HG03025 (cell line): ENCODE data around the gene MRPL33.

Source experiments
- ATAC-seq: cut with Tn5 transposase; IDR thresholded peaks from one replicate; pipeline ENCODE4 v1.9.1; 2021; ENCODE audit warnings: mild to moderate bottlenecking, moderate library complexity; ENCODE audit not compliant: unreplicated experiment, low FRiP score

The MRPL33 gene

DNA sequence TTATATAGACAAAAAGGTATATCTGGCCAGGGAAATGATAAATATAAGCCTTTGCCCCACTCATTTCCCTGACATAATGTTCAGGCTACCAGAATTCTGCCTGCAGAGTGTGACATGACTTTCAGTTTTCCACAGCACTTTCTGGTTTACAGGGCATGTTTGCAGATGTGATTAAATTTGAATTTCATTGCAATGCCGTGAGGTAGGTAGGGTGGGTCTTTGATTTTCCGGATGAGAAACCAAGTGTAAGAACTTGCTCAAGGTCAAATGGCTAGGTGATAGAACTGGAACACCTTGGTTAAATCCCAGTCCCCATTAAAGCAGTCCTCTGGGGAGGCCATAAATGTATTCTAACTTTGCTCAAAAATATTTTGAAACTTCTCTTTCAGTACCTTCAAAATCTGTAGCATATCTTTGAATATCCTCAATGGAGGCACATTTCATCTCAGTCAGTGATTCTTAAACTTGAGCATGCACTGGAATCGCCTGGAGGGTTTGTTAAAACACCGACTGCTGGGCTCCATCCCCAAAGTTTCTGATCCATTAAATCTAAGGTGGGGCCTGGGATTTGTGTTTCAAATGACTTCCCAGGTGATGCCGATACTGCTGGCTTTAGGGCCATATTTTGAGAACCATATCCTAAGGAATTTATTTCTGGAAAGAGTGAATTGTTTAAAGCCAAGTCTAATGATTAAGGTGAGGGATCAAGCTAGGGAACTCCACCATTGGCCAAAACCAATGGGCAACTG is 35.0 kb downstream of the MRPL33 start:
- no peak for ATAC-seq

DNA sequence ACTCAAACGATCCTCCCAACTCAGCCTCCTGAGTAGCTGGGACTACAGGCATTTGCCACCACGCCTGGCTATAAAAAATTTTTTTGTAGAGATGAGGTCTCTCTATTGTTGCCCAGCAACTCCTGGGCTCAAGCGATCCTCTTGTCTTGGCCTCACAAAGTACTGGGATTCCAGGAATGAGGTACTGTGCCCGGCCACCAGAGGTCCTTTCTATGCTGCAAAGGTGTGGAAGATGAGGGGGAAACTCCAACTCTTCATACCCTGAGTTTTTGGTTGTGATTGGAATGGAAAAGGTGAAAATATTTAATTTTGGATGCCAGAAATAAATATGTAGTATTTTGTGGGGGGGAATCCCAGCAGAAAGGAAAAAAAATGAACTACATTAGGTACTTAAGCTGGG is 36.0 kb downstream of the MRPL33 start:
- no peak for ATAC-seq

DNA sequence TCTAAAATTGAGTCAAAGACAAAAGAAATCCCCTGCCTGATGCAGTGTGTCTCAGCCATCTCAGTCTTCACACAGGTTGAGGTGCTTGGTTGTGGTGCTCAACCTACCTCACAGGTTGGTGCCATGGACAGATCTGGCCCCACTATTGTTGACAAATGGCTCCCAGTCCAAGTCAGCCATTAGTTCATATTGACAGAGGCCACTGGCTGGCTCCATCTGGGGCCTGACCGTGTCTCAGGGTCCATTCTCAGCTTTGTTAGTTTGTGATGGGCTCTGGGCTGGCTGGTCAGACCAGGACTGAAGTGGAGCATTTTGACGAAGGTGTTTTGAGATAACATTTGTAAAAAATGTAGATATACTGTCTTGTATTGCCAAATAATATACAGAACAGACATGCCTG is 36.9 kb downstream of the MRPL33 start:
- no peak for ATAC-seq

DNA sequence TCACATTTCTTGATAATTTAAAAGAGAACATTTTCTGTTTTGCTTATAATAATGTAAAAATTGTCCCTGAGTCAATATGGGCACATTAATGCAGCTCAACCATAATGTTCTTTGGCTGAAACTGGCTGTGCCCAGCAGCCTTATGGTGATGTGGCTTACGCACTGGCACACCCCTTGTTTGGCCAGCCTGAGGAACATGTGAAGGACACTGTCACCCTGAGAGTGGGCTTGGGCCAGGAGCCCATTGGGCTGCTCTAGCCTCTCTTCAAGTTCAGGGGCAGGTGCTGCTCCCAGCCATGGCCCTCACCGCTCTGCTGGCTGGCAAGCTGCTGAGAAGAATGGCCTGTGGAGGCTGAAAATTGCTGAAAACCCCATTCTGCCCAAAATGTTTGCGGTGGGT is 37.5 kb downstream of the MRPL33 start:
- no peak for ATAC-seq

DNA sequence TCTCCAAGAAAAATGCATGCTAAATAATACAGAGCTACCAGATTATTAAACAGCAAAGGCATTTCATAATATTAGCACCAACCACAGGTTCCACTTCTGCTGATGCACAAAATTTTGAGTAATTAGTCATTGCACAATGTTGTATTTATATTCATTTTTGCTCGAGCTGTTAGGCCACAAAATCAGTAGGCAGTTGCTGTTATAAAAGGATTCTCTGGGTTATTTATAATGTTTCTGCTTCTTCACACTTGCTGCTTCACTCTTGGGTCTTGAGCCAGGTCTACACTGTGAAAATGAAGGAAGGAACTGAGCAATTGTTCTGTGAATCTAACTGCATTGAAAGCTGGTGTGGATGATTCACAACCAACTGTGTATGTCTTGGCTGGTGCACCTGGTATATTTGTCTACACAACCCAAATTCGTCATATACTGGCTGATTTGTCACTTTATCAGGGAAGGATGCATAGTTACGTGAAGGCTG is 38.3 kb downstream of the MRPL33 start:
- no peak for ATAC-seq

DNA sequence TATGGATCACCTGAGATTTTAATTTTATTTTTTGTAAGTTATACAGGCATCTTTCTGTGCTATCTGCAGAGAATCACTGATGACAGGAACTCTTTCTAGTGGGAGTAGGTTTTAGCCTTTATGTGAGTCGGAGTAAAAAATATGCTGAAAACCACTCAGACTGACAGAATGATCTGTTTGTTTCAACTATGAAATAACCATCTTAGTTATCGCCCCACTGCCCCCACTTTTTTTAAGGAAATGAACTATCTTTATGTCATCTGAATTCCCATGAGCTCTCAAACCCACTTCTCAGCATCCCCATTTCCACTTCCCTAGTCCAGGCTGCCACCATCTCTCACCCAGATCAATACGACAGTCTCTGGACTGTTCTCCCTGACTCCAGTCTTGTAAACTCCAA is 38.9 kb downstream of the MRPL33 start:
- ATAC-seq: no peak

DNA sequence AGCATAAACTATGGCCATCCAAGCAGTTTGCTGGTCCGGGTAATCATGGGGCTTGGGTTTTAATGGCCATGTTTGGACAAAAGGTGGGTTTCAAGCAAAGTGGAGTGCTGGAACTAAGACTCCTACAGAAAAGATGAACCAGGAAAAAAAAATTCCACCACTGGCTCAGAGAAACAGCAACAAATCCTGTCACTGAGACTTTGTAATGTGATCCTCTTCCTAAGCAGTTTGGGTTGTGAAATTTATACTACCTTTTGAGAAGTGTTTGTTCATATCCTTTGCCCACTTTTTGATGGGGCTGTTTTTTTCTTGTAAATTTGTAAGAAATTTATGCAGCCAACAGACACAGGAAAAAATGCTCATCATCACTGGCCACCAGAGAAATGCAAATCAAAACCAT is 40.2 kb downstream of the MRPL33 start:
- ATAC-seq: no peak

DNA sequence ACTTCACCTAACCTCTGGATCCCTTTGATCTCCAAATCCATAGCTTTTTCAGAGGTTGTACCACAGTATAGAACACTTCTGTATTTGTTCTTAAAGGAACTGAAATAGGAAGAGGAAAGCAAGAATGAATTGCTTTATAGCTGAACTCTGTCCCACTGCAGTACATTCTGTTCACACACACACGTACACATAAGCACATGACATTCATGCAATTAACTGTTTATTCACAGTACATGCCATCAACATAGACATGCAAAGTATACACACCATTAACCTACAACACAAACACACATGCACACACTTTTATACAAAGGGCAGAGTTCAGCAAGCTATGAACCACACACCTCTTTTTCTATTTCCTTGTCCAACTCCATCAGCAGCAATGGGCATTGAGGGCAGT is 43.2 kb downstream of the MRPL33 start:
- no peak for ATAC-seq

DNA sequence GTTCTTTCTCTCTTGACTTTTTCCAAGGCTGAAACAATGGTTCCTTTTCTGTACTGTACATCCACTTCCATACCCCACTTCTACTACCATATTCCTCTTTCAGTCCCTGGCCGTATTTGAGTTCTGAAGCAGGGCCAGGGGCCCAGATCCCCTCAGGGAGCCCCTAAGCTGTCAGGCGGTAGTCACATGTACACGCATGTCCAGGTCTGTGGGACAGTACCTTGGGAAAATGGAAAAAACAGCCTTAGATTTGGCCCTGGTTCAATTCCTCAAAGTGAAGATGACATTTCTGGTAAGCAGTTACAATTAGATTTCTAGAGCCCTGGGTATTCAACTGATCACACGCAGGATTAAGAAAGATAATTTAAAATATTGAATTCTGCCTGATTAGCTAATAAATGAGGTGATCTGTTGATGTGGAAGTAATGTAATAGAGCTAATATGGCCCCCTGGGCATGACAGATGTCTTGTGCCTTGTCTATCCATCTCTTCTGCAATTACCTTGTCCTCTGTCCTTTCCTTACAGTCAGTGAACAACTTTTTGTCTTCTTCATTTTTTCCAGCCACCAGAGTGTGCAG is 44.4 kb downstream of the MRPL33 start:
- ATAC-seq: no peak

DNA sequence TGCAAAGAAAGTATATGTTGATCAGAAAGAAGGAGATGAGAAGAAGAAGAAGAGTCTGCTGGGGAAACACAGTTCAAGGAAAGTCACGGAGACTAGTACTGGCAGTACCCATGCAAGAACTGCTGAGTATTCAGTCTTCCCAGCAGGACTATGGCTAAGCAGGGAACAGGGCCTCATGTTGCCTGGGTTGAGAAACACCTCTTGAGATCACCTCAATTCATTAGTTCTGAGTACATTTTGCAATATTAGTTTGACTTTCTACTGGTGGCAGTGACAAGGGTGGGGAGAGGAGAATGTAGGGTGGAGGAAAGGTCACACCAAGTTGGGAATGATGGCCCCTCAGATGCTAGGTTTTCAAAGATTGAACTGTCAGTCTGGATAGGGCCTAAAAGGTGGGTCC is 50.5 kb downstream of the MRPL33 start:
- ATAC-seq: no peak

DNA sequence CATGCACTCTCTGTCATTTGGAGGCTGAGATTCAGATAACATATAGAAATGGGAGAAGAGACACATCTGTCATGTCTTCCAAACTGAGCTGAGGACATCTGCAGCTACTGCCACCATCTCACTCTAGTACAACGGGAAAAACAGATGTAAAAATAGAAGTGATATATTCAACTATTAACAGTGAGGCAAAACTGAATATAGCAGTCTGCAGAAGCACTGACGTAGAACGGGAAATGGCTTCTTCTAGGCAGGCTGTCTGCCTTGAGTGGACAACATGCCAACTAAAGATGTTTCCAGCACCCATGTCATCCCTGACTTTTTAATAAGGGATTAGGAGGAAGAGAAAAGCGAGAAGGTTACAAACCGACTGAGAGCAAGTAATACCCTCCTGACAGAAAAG is 51.6 kb downstream of the MRPL33 start:
- ATAC-seq: no peak

DNA sequence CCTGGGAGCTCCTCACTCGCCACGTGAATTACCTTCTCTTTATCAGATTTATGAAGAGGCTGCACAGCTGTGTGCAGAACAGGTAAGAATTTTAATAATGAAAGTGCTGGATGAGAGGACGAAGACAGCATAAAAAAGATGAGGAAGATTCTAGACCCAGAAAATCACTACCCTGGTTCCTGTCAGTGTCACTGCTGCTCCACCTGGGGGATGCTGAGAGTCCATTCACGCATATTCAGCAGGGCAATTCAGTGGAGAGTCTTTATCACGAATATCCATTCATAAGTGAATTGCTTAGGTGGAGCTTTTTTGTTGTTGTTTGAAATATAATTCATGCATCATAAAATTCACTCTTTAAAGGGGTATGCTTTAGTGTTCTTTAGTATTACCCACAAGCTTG is 52.0 kb downstream of the MRPL33 start:
- ATAC-seq: no peak

DNA sequence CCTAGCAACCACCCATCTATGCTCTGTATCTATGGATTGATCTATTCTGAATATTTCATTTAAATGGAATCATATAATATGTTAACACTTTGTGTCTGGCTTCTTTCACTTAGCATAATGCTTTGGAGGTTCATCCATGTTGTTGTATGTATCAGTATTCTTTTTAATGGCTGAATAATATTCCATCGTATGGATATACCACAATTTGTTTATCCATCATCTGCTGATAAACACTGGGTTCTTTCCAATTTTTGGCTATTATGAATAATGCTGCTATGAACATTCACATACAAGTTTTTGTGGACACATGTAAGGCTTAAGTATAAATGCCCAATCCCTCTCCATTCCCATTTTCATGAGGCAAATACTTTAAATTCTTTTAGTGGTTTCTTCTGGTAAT is 52.9 kb downstream of the MRPL33 start:
- no peak for ATAC-seq

DNA sequence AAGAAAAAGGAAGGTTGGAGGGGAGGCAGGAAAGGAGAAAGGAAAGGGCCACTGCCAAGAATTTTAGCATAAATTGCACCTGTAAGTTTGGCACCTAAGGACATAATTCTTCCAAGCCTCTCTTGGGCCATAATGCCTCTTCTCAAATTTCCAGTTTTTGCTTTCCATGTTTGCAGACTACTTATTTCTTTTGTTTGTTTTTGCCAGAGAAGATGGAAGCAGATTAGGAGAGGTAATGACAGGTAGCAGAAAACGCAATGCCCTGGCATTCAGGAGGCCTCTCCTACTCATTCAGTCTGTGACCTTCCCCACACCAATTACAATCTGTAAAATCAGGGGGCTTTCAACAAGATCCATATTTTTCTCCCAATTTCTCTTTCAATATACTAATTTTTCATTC is 56.8 kb downstream of the MRPL33 start:
- ATAC-seq: no peak
